Activated T-cell treated with anti-CD3 and anti-CD28 coated beads, Interleukin-2, amount 50 U/mL, for 1 hour (primary cell): ENCODE data around the gene MON2.
"Not testable (repeated sequence)": the region's sequence is repeated elsewhere in the genome, so short reads cannot be mapped to it uniquely, and the experiment has no call there.

Source experiments
- DNase-seq: peaks from one replicate; pipeline ENCODE4 v3.0.0-alpha.2; 2020

MON2 gene

GRCh38 chr12:62552906-62553556 lies 86.4 kb downstream of the MON2 start:
- DNase-seq = no peak

- DNase-seq = not testable (repeated sequence)
These were observed 92.7 kb downstream of the MON2 start for GRCh38 chr12:62559366-62559765.

GRCh38 chr12:62562846-62563245 lies 96.2 kb downstream of the MON2 start:
- no peak for DNase-seq

- DNase-seq = no peak
These were observed 108.4 kb downstream of the MON2 start for GRCh38 chr12:62575036-62575435.

- no peak for DNase-seq
These were observed 109.9 kb downstream of the MON2 start for GRCh38 chr12:62576503-62576902.

- DNase-seq = no peak
These were observed 112.1 kb downstream of the MON2 start for GRCh38 chr12:62578726-62579125.

GRCh38 chr12:62581288-62582064 lies 114.8 kb downstream of the MON2 start:
- no peak for DNase-seq

- DNase-seq = no peak
These were observed 115.4 kb downstream of the MON2 start for GRCh38 chr12:62582065-62582366.

GRCh38 chr12:62584619-62585018 lies 118.0 kb downstream of the MON2 start:
- DNase-seq = no peak

- DNase-seq = no peak
These were observed 120.2 kb downstream of the MON2 start for GRCh38 chr12:62586850-62587249.

- no peak for DNase-seq
These were observed 122.3 kb downstream of the MON2 start for GRCh38 chr12:62588916-62589315.

- no peak for DNase-seq
These were observed 130.6 kb downstream of the MON2 start for GRCh38 chr12:62597253-62597652.

- DNase-seq = no peak
These were observed 132.2 kb downstream of the MON2 start for GRCh38 chr12:62598846-62599245.

GRCh38 chr12:62599854-62600437 lies 133.3 kb downstream of the MON2 start:
- DNase-seq = no peak

GRCh38 chr12:62601765-62602164 lies 135.1 kb downstream of the MON2 start:
- no peak for DNase-seq

- peak; percentile 89 for DNase-seq
These were observed 135.8 kb downstream of the MON2 start for GRCh38 chr12:62602255-62603060.

- peak; percentile 88 for DNase-seq
These were observed 136.6 kb downstream of the MON2 start for GRCh38 chr12:62603061-62603810.

GRCh38 chr12:62603811-62604098 lies 137.1 kb downstream of the MON2 start:
- no peak for DNase-seq

- DNase-seq = no peak
These were observed 137.7 kb downstream of the MON2 start for GRCh38 chr12:62604373-62604772.

GRCh38 chr12:62604871-62605270 lies 138.2 kb downstream of the MON2 start:
- no peak for DNase-seq

- no peak for DNase-seq
These were observed 139.4 kb downstream of the MON2 start for GRCh38 chr12:62605981-62606380.

GRCh38 chr12:62606654-62607053 lies 140.0 kb downstream of the MON2 start:
- no peak for DNase-seq

- DNase-seq = no peak
These were observed 146.5 kb downstream of the MON2 start for GRCh38 chr12:62613081-62613480.
